HG02798 (cell line): ENCODE measurements around the gene SERF1B.
"Not testable (repeated sequence)": the region's sequence is repeated elsewhere in the genome, so short reads cannot be mapped to it uniquely, and the experiment has no call there.

Source experiments
- ATAC-seq: cut with Tn5 transposase; IDR thresholded peaks from one replicate; pipeline ENCODE4 v1.9.1; 2021; ENCODE audit warnings: mild to moderate bottlenecking; ENCODE audit not compliant: unreplicated experiment, poor library complexity

SERF1B gene

GRCh38 chr5:70025106-70025844, at the start of gene SERF1B:
Gene SERF1B, plus strand, starts transcription at chr5:70025251. Its CDS starts 201 bp downstream, at chr5:70025452.
- peak; percentile 93 for ATAC-seq

DNA sequence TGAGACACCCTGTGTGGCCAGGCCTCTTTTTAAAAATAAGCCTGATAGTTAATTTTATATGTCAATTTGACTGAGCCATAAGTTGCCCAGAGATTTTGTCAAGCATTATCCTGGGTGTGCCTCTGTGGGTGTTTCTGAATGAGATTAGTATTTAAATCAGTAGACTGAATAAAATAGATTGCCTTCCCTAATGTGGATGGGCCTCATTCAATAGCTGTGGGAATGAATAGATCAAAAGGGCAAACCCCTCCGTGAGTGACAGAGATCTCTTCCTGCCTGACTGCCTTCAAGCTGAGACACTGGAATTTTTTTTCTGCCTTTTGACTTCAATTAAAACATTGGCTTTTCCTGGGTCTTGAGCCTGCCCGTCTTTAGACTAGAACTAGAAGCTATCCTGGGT, 33.3 kb upstream of the SERF1B start:
- ATAC-seq, result not testable (repeated sequence)

DNA sequence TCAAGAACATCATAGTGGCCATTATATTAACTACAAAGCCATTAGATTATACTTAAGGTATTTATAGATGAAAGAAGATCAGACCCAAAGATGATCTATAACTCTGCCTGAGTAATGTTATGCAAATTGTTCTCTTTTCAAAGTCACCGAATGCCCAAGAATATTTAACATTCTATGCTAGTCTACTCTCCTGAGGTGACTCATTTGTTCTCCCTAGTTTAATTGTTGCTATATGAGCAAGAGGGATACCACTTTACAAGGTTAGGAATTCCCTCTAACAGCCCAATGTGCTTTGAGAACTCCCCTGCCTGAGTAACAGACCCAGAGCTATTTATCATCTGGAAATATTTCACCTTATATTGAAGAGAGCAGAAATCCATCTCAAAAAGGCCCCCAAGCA, 29.5 kb upstream of the SERF1B start:
- ATAC-seq, result not testable (repeated sequence)

GRCh38 chr5:70020660-70021059, 4.4 kb upstream of the SERF1B start:
- ATAC-seq, result not testable (repeated sequence)

DNA sequence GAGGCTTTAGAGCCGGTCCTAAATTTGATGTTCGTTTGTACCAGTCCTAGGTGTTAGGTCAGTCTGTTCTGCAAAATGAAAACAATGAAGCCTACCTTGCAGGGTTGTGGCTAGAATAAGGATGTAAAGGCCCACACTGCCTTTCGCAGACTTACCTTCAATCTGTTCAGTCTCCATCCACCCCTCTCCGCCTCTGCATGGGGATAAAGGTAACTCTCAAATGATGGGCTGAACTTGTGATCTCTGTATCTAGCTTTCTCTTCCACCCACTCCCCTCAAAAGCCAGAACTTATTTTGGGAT, 744 bp downstream of the SERF1B start:
- not testable (repeated sequence) for ATAC-seq

GRCh38 chr5:70031204-70031603, 6.2 kb downstream of the SERF1B start:
- not testable (repeated sequence) for ATAC-seq

DNA sequence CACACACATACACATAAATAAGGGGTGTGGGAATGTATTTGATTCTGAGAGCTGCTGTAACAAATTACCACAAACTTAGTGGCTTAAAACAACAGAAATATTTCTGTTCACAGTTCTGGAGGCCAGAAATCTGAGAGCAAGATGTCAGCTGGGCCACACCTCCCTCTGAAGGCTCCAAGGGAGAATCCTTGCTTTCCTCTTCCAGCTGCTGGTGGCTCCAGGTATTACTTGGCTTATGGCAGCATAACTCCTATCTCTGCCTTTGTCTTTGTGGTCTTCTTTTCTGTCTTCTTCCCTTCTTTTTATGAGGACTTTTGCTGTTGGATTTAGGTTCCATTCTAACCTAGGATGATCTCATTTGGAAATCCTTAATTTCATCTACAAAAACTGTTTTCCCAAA, 16.4 kb downstream of the SERF1B start:
- not testable (repeated sequence) for ATAC-seq

DNA sequence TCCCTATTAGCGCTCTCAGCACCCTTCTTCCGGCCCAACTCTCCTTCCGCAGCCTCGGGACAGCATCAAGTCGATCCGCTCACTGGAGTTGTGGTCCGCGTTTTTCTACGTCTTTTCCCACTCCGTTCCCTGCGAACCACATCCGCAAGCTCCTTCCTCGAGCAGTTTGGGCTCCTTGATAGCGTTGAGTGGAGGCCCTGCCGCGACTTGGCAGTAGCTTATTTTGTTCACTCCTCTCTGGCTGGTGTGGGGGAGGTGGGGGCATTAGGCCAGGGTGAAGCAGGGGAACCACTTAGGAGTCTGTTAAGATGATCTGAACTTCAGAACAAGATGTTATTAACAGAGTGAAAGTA, 24.7 kb downstream of the SERF1B start:
- ATAC-seq, result not testable (repeated sequence)

DNA sequence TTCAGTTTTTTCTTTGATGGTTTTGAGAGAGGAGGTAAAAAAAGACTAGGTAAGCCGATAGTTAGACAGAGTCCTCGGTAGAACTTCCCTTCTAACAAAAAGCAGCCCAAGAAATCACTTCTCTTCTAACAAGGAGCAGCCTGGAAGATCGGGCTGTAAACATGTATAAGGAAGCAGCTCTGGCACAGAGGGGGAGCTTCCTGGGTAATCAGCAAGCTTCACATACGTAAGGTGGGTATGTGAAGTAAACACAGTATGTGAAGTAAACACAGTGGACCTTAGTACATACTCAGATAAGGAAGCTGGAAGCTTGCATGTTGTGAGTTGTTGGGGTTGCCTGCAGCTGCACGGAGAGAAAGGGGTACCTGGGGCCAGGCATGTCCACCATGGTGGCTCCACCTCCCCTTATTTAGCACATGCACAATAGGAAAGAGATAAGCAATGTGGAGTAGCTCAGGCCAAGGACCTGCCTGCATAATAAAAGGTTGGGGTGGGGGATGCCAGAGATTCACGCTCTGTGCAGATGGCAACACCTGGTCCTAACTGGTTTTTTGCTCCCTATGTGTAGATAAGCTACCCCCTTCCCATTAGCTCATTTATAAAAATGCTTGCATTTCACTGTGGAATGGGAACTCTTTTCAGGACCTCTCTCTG, 31.4 kb downstream of the SERF1B start:
- not testable (repeated sequence) for ATAC-seq

- ATAC-seq, result not testable (repeated sequence)
These were observed 32.1 kb downstream of the SERF1B start for GRCh38 chr5:70057140-70057539.

DNA sequence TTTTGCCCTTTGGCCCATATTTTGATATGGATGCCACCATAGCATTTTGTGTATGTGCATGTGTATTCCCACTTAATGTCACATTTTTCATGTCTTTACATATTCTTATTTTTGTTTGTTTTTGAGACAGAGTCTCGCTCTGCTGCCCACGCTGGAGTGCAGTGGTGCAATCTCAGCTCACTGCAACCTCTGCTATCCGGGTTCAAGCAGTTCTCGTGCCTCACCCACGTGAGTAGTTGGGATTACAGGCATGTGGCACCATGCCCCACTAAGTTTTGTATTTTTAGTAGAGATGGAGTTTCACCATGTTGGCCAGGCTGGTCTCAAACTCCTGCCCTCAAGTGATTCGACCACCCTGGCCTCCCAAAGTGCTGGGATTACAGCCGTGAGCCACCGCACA, 52.6 kb downstream of the SERF1B start:
- ATAC-seq, result not testable (repeated sequence)

DNA sequence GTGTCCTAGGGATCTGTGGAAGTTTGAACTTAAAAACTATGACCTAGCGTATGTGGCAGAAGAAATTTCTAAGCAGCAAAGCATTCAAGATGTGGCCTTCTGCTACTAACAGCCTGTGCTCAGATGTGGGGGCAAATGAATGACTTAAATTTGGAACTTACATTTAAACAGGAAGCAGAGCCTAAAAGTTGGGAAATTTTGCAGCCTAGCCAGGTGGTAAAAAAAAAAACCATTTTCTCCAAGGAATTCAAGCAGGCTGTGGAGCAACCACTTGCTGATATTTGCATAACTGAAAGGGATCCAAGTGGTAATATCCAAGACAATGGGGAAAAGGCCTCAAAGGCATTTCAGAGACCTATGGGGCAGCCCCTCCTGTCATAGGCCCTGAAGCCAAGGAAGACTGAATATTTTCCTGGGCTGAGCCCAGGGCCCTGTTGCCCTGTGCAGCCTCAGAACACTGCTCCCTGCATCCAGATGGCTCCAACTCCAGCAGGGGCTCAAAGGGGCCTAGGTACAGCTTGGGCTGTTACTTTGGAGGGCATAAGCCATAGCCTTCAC, 63.9 kb downstream of the SERF1B start:
- ATAC-seq, result not testable (repeated sequence)

DNA sequence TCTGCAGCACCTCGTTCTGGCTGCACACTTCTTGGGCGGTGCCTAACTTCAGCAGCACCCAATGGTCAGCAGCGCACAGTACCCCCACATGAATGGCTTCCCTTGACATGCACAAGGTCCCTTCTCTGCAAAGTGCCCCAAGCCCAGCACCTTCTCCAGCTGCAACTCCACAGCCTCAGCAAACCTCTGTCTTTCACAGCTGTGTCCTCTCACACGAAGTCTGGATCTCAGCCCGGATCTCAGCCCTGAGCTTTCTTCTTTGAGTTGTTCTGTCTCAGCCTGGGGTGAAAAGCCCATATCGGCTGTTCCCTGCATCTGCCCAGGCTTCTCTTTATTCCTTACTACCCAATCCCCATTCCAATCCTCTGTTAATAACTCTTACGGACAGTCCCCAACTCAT, 66.7 kb downstream of the SERF1B start:
- not testable (repeated sequence) for ATAC-seq
